GM12878 (cell line): Measurements from ENCODE around the gene TLK2. TPM values are rescaled to one million over a fixed set of nuclear protein-coding genes. Genes with fewer than 3 reads are reported as not detected.
A peak's percentile ranks its signal among the peaks of the same experiment; 100 is the strongest.
"Not testable (repeated sequence)": the region's sequence is repeated elsewhere in the genome, so short reads cannot be mapped to it uniquely, and the experiment has no call there.

Source experiments
- ATAC-seq: fragments of 200-7000 bp; cut with Tn5 transposase; 3 replicates; pipeline ENCODE4 v1.9.1; 2020; ENCODE audit warnings: mild to moderate bottlenecking, moderate library complexity
- BruUV-seq: library from RNA; stranded (reverse); fragments of 400-500 nt; replicated peaks from 2 replicates; lab custom pipeline; 2021; lab: Mats Ljungman, UMichigan
- CTCF ChIA-PET: fragments of 300-600 bp; sonication (Branson Sonifier 250); formaldehyde crosslinking; extraction: SDS; loops from one replicate; lab custom pipeline; 2021; ENCODE audit warnings: inconsistent platforms; lab: Yijun Ruan, JAX
- POLR2A ChIA-PET: fragments of 350-600 bp; formaldehyde crosslinking; extraction: SDS; loops from one replicate; lab custom pipeline; 2021; ENCODE audit warnings: inconsistent platforms; lab: Charles Lee
- RAD21 ChIA-PET: fragments of 300-600 bp; sonication (Branson Sonifier 250); formaldehyde crosslinking; loops from one replicate; lab custom pipeline; 2023; ENCODE audit warnings: antibody characterized with exemption; ENCODE audit not compliant: unreplicated experiment; lab: Charles Lee
- SMC1A ChIA-PET: fragments of 300-600 bp; sonication (Branson Sonifier 250); formaldehyde crosslinking; loops from one replicate; lab custom pipeline; 2023; ENCODE audit not compliant: unreplicated experiment, uncharacterized antibody; lab: Charles Lee
- DNase-seq: peaks from one replicate; pipeline ENCODE4 v3.0.0-alpha.2; 2011; ENCODE audit warnings: low read depth, low spot score
- FAIRE-seq: peaks from 3 replicates; lab custom pipeline; 2011; peaks lifted over from hg19 to GRCh38; lab: Jason Lieb, UNC
- H2AFZ ChIP-seq: 2 replicates; pipeline ENCODE4 v1.6.0; 2011; ENCODE audit warnings: low read depth, low read length, control low read depth; ENCODE audit not compliant: control insufficient read depth
- H3K27ac ChIP-seq: 2 replicates; pipeline ENCODE4 v1.5.1; 2011; ENCODE audit warnings: control low read depth; ENCODE audit not compliant: control insufficient read depth, insufficient read depth
- H3K27me3 ChIP-seq, 2 experiments: replicated peaks in 1 of 2; 2 replicates each; pipeline versions ENCODE4 v1.6.0 to v1.6.1; 2011; ENCODE audit warnings: low read length in 1 of 2; ENCODE audit not compliant: control insufficient read depth in 2 of 2, insufficient read depth in 2 of 2
- H3K36me3 ChIP-seq, 2 experiments: 2 replicates each; pipeline ENCODE4 v1.5.1; 2011; ENCODE audit warnings: low read length in 1 of 2; ENCODE audit not compliant: control insufficient read depth in 2 of 2, insufficient read depth in 2 of 2
- H3K4me1 ChIP-seq: 2 replicates; pipeline ENCODE4 v1.6.1; 2011; ENCODE audit warnings: mild to moderate bottlenecking, low read length, moderate library complexity, mixed read lengths; ENCODE audit not compliant: control insufficient read depth, insufficient read depth
- H3K4me2 ChIP-seq: 2 replicates; pipeline ENCODE4 v1.6.0; 2011; ENCODE audit warnings: control low read depth; ENCODE audit not compliant: control insufficient read depth, insufficient read depth
- H3K4me3 ChIP-seq: fragments of 200-600 bp; sonication (generic); 2 replicates; pipeline ENCODE4 v1.5.1; 2016
- H3K79me2 ChIP-seq: 2 replicates; pipeline ENCODE4 v1.6.0; 2011; ENCODE audit warnings: low read length; ENCODE audit not compliant: control insufficient read depth, insufficient read depth
- H3K9ac ChIP-seq: 2 replicates; pipeline ENCODE4 v1.8.0; 2011; ENCODE audit warnings: low read length, control low read depth, mixed read lengths; ENCODE audit not compliant: control insufficient read depth, insufficient read depth
- H3K9me3 ChIP-seq: replicated peaks from 3 replicates; pipeline ENCODE4 v1.5.1; 2011; ENCODE audit warnings: mild to moderate bottlenecking, low read length; ENCODE audit not compliant: control insufficient read depth, insufficient read depth
- H4K20me1 ChIP-seq: 2 replicates; pipeline ENCODE4 v1.6.0; 2011; ENCODE audit not compliant: control insufficient read depth, insufficient read depth
- CBX5 ChIP-seq: sonication (generic); IDR thresholded peaks from 2 replicates; pipeline ENCODE4 v1.6.1; 2016; ENCODE audit warnings: low read depth, moderate library complexity, mild to moderate bottlenecking, inconsistent platforms
- CREB1 ChIP-seq: IDR thresholded peaks from 2 replicates; pipeline ENCODE4 v1.6.1; 2012; ENCODE audit warnings: low read depth, mild to moderate bottlenecking, inconsistent platforms
- EED ChIP-seq: sonication (generic); IDR thresholded peaks from 2 replicates; pipeline ENCODE4 v1.6.1; 2016; ENCODE audit warnings: antibody characterized with exemption, low read depth
- NR2C1 ChIP-seq: fragments of 450-650 bp; IDR thresholded peaks from 2 replicates; pipeline ENCODE4 v1.6.1; 2017; ENCODE audit warnings: antibody characterized with exemption, mild to moderate bottlenecking, moderate library complexity
- POLR2A ChIP-seq: IDR thresholded peaks from 2 replicates; pipeline ENCODE4 v1.6.1; 2011; ENCODE audit warnings: low read depth, mild to moderate bottlenecking, low read length
- POU2F2 ChIP-seq: IDR thresholded peaks from 3 replicates; pipeline ENCODE4 v1.6.1; 2011; ENCODE audit warnings: low read depth, mild to moderate bottlenecking, low read length, borderline replicate concordance
- RB1 ChIP-seq: fragments of 450-650 bp; formaldehyde crosslinking; IDR thresholded peaks from 2 replicates; pipeline ENCODE4 v1.6.1; 2017; ENCODE audit warnings: mild to moderate bottlenecking, borderline replicate concordance
- RCOR1 ChIP-seq: conservative IDR thresholded peaks from 2 replicates; pipeline ENCODE4 v1.6.1; 2012; ENCODE audit warnings: low read depth, low read length, improper control_type of control experiment
- SIN3A ChIP-seq: IDR thresholded peaks from 2 replicates; pipeline ENCODE4 v1.6.1; 2012; ENCODE audit warnings: low read depth, low read length, improper control_type of control experiment
- SP1 ChIP-seq: IDR thresholded peaks from one replicate; pipeline ENCODE4 v1.6.1; 2011; ENCODE audit warnings: low read depth, low read length
- SUZ12 ChIP-seq: fragments of 200-600 bp; sonication (generic); IDR thresholded peaks from one replicate; pipeline ENCODE4 v1.6.1; 2018; ENCODE audit warnings: antibody characterized with exemption, mild to moderate bottlenecking; ENCODE audit not compliant: unreplicated experiment
- TAF1 ChIP-seq: IDR thresholded peaks from 2 replicates; pipeline ENCODE4 v1.6.1; 2011; ENCODE audit warnings: mild to moderate bottlenecking, low read depth, low read length, borderline replicate concordance
- WRNIP1 ChIP-seq: IDR thresholded peaks from 2 replicates; pipeline ENCODE4 v1.6.1; 2011; ENCODE audit warnings: low read depth, low read length, improper control_type of control experiment, borderline replicate concordance
- YY1 ChIP-seq: IDR thresholded peaks from 2 replicates; pipeline ENCODE4 v1.6.1; 2011; ENCODE audit warnings: low read depth, mild to moderate bottlenecking, low read length
- ZNF217 ChIP-seq: fragments of 450-650 bp; IDR thresholded peaks from 2 replicates; pipeline ENCODE4 v1.6.1; 2017; ENCODE audit warnings: antibody characterized with exemption, mild to moderate bottlenecking
- ZNF384 ChIP-seq: IDR thresholded peaks from 2 replicates; pipeline ENCODE4 v1.6.1; 2012; ENCODE audit warnings: low read depth, mild to moderate bottlenecking, low read length, improper control_type of control experiment, borderline replicate concordance
- ZZZ3 ChIP-seq: IDR thresholded peaks from 2 replicates; pipeline ENCODE4 v1.6.1; 2011; ENCODE audit warnings: low read depth; ENCODE audit not compliant: control insufficient read depth, insufficient read length
- WGBS: methylation state at CpG from one replicate; pipeline ENCODE4 v1.1.6; 2016; ENCODE audit warnings: low lambda C conversion rate; ENCODE audit not compliant: insufficient replicate concordance, insufficient coverage; ENCODE audit errors: missing lambda C conversion rate; 5-methylcytosine and 5-hydroxymethylcytosine counted together
- in situ Hi-C: fragments of 300-500 bp; cut with MboI; formaldehyde crosslinking; loops from 9 replicates; pipeline ENCODE4 v1.14.3; 2018; ENCODE audit warnings: mixed read lengths
- intact Hi-C: fragments of 100-400 bp; cut with micrococcal nuclease; formaldehyde crosslinking; loops from one replicate; pipeline ENCODE4 v1.14.2; 2022; ENCODE audit not compliant: unreplicated experiment
- polyA plus RNA-seq, 11 experiments: library from polyadenylated mRNA; depleted of rRNA in 4 of 11; unstranded in 6 of 11; stranded (reverse) in 5 of 11; fragments of >200 nt; fragmentation: Nextera tagmentation in 4 of 11; fragmentation: Illumina TruSeq in 1 of 11; extraction: Ambion mirVana in 4 of 11; extraction: Trizol in 1 of 11; gene quantifications; 1 replicate in 1 of 11; 2 replicates in 10 of 11; pipeline versions ENCODE4 v1.2.1 to v1.2.3, GENCODE V29; 2011 to 2016; ENCODE audit warnings: inconsistent platforms in 2 of 11, missing spikeins in 2 of 11, low read depth in 1 of 11
- total RNA-seq, 4 experiments: library from RNA; depleted of rRNA in 3 of 4; stranded (reverse); fragments of >200 nt in 3 of 4; fragmentation: Illumina TruSeq in 1 of 4; extraction: Trizol in 1 of 4; gene quantifications; 2 replicates each; pipeline versions ENCODE4 v1.2.1 to v1.2.3, GENCODE V29; 2013 to 2021
- TF ChIP-seq, protein P1 (sequence below): fragments of 450-650 bp; IDR thresholded peaks from 2 replicates; pipeline ENCODE4 v1.6.1; 2017; ENCODE audit warnings: mild to moderate bottlenecking, moderate library complexity
- TF ChIP-seq, protein P2 (sequence below): fragments of 450-650 bp; IDR thresholded peaks from 2 replicates; pipeline ENCODE4 v1.6.1; 2017; ENCODE audit warnings: borderline replicate concordance
- TF ChIP-seq, protein P3 (sequence below): IDR thresholded peaks from 2 replicates; pipeline ENCODE4 v1.6.1; 2011; ENCODE audit warnings: borderline replicate concordance, low read depth, mild to moderate bottlenecking, moderate library complexity, mixed read lengths, low read length; ENCODE audit not compliant: insufficient read depth; ENCODE audit errors: extremely low read length

TLK2 gene
- total and polyA plus RNA-seq, 10 of the 15 experiments (the other 5 are each of a cell fraction or from before 2014, with no cell fraction given): 12.1 to 51.2 (median 27.5) TPM

DNA sequence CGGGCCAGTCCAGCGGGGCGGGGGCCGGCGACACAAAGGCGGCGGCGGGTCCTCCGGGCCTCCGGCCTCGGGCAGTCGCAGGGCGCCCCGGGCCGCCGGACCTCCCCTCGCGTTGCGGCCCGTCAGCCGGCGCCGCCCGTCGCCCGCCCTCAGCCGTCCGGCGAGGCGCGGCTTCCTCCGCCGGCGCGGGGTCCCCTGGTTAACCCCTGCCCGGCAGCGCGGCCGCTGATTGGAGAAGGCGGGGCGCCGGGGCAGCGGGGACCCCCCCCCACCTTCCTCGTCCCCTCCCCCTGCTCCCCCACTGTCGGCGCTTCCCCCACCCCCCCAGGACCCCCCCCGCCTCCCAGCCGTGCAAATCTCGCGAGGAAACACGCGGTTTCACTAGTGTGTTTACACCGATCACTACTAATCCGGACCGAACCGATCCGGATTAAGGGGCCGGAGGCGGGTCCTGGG is at the start of gene TLK2 (continued):
- TF ChIP-seq ZZZ3 (no peak), RCOR1 (no peak), ZNF384 (no peak), EED (no peak), TAF1 (peak; percentile 61; the same call in 1 of the 2 replicates), ZNF217 (no peak), CBX5 (no peak), POLR2A (peak; percentile 81), CREB1 (0 out of 2 replicates have a peak, but pooled peaks have one; percentile 11), NR2C1 (0 out of 2 replicates have a peak, but pooled peaks have one; percentile 7), RB1 (no peak), SUZ12 (no peak), POU2F2 (peak; percentile 29; the same call in 1 of the 3 replicates), SP1 (no peak), SIN3A (no peak), YY1 (peak; percentile 22; the same call in 1 of the 2 replicates), WRNIP1 (no peak)
- TF ChIP-seq, protein P1, sequence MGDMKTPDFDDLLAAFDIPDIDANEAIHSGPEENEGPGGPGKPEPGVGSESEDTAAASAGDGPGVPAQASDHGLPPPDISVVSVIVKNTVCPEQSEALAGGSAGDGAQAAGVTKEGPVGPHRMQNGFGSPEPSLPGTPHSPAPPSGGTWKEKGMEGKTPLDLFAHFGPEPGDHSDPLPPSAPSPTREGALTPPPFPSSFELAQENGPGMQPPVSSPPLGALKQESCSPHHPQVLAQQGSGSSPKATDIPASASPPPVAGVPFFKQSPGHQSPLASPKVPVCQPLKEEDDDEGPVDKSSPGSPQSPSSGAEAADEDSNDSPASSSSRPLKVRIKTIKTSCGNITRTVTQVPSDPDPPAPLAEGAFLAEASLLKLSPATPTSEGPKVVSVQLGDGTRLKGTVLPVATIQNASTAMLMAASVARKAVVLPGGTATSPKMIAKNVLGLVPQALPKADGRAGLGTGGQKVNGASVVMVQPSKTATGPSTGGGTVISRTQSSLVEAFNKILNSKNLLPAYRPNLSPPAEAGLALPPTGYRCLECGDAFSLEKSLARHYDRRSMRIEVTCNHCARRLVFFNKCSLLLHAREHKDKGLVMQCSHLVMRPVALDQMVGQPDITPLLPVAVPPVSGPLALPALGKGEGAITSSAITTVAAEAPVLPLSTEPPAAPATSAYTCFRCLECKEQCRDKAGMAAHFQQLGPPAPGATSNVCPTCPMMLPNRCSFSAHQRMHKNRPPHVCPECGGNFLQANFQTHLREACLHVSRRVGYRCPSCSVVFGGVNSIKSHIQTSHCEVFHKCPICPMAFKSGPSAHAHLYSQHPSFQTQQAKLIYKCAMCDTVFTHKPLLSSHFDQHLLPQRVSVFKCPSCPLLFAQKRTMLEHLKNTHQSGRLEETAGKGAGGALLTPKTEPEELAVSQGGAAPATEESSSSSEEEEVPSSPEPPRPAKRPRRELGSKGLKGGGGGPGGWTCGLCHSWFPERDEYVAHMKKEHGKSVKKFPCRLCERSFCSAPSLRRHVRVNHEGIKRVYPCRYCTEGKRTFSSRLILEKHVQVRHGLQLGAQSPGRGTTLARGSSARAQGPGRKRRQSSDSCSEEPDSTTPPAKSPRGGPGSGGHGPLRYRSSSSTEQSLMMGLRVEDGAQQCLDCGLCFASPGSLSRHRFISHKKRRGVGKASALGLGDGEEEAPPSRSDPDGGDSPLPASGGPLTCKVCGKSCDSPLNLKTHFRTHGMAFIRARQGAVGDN: no peak
- TF ChIP-seq, protein P2, sequence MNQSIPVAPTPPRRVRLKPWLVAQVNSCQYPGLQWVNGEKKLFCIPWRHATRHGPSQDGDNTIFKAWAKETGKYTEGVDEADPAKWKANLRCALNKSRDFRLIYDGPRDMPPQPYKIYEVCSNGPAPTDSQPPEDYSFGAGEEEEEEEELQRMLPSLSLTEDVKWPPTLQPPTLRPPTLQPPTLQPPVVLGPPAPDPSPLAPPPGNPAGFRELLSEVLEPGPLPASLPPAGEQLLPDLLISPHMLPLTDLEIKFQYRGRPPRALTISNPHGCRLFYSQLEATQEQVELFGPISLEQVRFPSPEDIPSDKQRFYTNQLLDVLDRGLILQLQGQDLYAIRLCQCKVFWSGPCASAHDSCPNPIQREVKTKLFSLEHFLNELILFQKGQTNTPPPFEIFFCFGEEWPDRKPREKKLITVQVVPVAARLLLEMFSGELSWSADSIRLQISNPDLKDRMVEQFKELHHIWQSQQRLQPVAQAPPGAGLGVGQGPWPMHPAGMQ: no peak
- TF ChIP-seq, protein P3, sequence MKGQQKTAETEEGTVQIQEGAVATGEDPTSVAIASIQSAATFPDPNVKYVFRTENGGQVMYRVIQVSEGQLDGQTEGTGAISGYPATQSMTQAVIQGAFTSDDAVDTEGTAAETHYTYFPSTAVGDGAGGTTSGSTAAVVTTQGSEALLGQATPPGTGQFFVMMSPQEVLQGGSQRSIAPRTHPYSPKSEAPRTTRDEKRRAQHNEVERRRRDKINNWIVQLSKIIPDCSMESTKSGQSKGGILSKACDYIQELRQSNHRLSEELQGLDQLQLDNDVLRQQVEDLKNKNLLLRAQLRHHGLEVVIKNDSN: no peak

DNA sequence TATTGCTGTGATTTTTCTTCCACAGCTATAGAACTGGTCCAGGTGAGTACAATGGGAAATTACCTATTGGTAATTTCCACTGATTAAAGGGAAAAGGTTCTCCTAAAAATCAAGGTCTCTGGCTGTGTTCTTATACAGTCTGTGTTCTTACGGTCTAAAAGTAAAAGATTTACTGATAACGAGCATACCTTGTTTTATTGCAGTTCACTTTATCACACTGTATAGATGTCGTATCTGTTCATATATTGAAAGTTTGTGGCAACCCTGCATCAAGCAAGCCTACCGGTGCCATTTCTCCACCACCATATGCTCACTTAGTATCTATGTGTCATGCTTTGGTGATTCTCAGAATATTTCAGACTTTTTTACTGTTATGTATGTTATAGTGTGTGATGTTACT is 43.4 kb upstream of the TLK2 start:
- FAIRE-seq, RAD21 ChIA-PET, intact Hi-C loops, POLR2A ChIA-PET, H3K36me3 ChIP-seq, ATAC-seq, H3K9me3 ChIP-seq, BruUV-seq, H3K79me2 ChIP-seq, H3K9ac ChIP-seq, DNase-seq, SMC1A ChIA-PET, H3K4me3 ChIP-seq, CTCF ChIA-PET, H3K4me1 ChIP-seq, H4K20me1 ChIP-seq, H3K4me2 ChIP-seq, H2AFZ ChIP-seq, in situ Hi-C loops, H3K27me3 ChIP-seq, H3K27ac ChIP-seq: not testable (repeated sequence)
- 98% methylated on average over 4 of the region's 4 CpGs for WGBS
